HEK293 (cell line): ENCODE measurements around the gene AP3B1.
A peak's percentile ranks its signal among the peaks of the same experiment; 100 is the strongest.

Source experiments
- EGR2 ChIP-seq: fragments of 450-650 bp; formaldehyde crosslinking; IDR thresholded peaks from 2 replicates; pipeline ENCODE4 v1.5.1; 2016; ENCODE audit warnings: low read depth, missing biosample characterization, missing genetic modification characterization
- FEZF1 ChIP-seq: fragments of 450-650 bp; formaldehyde crosslinking; IDR thresholded peaks from 2 replicates; pipeline ENCODE4 v1.5.1; 2016; ENCODE audit warnings: missing biosample characterization, missing genetic modification characterization
- HOXA7 ChIP-seq: sonication (generic); formaldehyde crosslinking; IDR thresholded peaks from 2 replicates; pipeline ENCODE4 v1.8.1; 2022; ENCODE audit warnings: missing genetic modification reagents, borderline replicate concordance
- HOXC10 ChIP-seq: sonication (generic); formaldehyde crosslinking; IDR thresholded peaks from 2 replicates; pipeline ENCODE4 v1.8.1; 2023; ENCODE audit warnings: mild to moderate bottlenecking, missing genetic modification reagents
- KLF1 ChIP-seq: fragments of 450-650 bp; formaldehyde crosslinking; IDR thresholded peaks from 2 replicates; pipeline ENCODE4 v1.5.1; 2016; ENCODE audit warnings: missing biosample characterization, missing genetic modification characterization
- KLF8 ChIP-seq: fragments of 450-650 bp; formaldehyde crosslinking; IDR thresholded peaks from 2 replicates; pipeline ENCODE4 v1.5.1; 2016; ENCODE audit warnings: missing biosample characterization, missing genetic modification characterization
- MZF1 ChIP-seq: fragments of 450-650 bp; formaldehyde crosslinking; IDR thresholded peaks from 2 replicates; pipeline ENCODE4 v1.5.1; 2017; ENCODE audit warnings: missing biosample characterization, missing genetic modification characterization, borderline replicate concordance
- SCRT2 ChIP-seq: fragments of 450-650 bp; formaldehyde crosslinking; IDR thresholded peaks from 2 replicates; pipeline ENCODE4 v1.5.1; 2016; ENCODE audit warnings: missing biosample characterization, missing genetic modification characterization
- YY2 ChIP-seq: fragments of 450-650 bp; formaldehyde crosslinking; IDR thresholded peaks from 2 replicates; pipeline ENCODE4 v1.5.1; 2016; ENCODE audit warnings: missing biosample characterization, missing genetic modification characterization
- ZBTB20 ChIP-seq: fragments of 450-650 bp; formaldehyde crosslinking; IDR thresholded peaks from 2 replicates; pipeline ENCODE4 v1.5.1; 2016; ENCODE audit warnings: missing biosample characterization, missing genetic modification characterization
- ZBTB7A ChIP-seq: fragments of 450-650 bp; formaldehyde crosslinking; IDR thresholded peaks from 2 replicates; pipeline ENCODE4 v1.5.1; 2016; ENCODE audit warnings: low read depth, missing biosample characterization, missing genetic modification characterization
- ZBTB8A ChIP-seq: fragments of 450-650 bp; formaldehyde crosslinking; IDR thresholded peaks from 2 replicates; pipeline ENCODE4 v1.5.1; 2016; ENCODE audit warnings: missing biosample characterization, missing genetic modification characterization
- ZFP3 ChIP-seq: fragments of 450-650 bp; formaldehyde crosslinking; IDR thresholded peaks from 2 replicates; pipeline ENCODE4 v1.5.1; 2016; ENCODE audit warnings: low read depth, missing biosample characterization, missing genetic modification characterization
- ZNF132 ChIP-seq: fragments of 450-650 bp; formaldehyde crosslinking; IDR thresholded peaks from 2 replicates; pipeline ENCODE4 v1.5.1; 2017; ENCODE audit warnings: missing biosample characterization, missing genetic modification characterization, borderline replicate concordance
- ZNF2 ChIP-seq: fragments of 450-650 bp; formaldehyde crosslinking; IDR thresholded peaks from 2 replicates; pipeline ENCODE4 v1.5.1; 2016; ENCODE audit warnings: missing biosample characterization, missing genetic modification characterization
- ZNF211 ChIP-seq: fragments of 450-650 bp; formaldehyde crosslinking; IDR thresholded peaks from 2 replicates; pipeline ENCODE4 v1.5.1; 2016; ENCODE audit warnings: low read depth, missing biosample characterization, missing genetic modification characterization
- ZNF221 ChIP-seq: fragments of 450-650 bp; formaldehyde crosslinking; IDR thresholded peaks from 2 replicates; pipeline ENCODE4 v1.5.1; 2017; ENCODE audit warnings: missing biosample characterization, missing genetic modification characterization, borderline replicate concordance
- ZNF223 ChIP-seq: fragments of 450-650 bp; formaldehyde crosslinking; IDR thresholded peaks from 2 replicates; pipeline ENCODE4 v1.5.1; 2016; ENCODE audit warnings: missing biosample characterization, missing genetic modification characterization
- ZNF248 ChIP-seq: fragments of 450-650 bp; formaldehyde crosslinking; IDR thresholded peaks from 2 replicates; pipeline ENCODE4 v1.5.1; 2017; ENCODE audit warnings: missing biosample characterization, missing genetic modification characterization
- ZNF266 ChIP-seq: fragments of 450-650 bp; formaldehyde crosslinking; IDR thresholded peaks from 2 replicates; pipeline ENCODE4 v1.5.1; 2016; ENCODE audit warnings: missing biosample characterization, missing genetic modification characterization, low read depth
- ZNF302 ChIP-seq: fragments of 450-650 bp; formaldehyde crosslinking; IDR thresholded peaks from 2 replicates; pipeline ENCODE4 v1.5.1; 2016; ENCODE audit warnings: missing biosample characterization, missing genetic modification characterization, low read depth
- ZNF350 ChIP-seq: fragments of 450-650 bp; formaldehyde crosslinking; IDR thresholded peaks from 2 replicates; pipeline ENCODE4 v1.5.0; 2017; ENCODE audit warnings: missing biosample characterization, mild to moderate bottlenecking, missing genetic modification characterization
- ZNF394 ChIP-seq: fragments of 450-650 bp; formaldehyde crosslinking; IDR thresholded peaks from 2 replicates; pipeline ENCODE4 v1.5.1; 2016; ENCODE audit warnings: missing biosample characterization, missing genetic modification characterization, mild to moderate bottlenecking, moderate library complexity, borderline replicate concordance
- ZNF404 ChIP-seq: fragments of 450-650 bp; formaldehyde crosslinking; IDR thresholded peaks from 2 replicates; pipeline ENCODE4 v1.5.1; 2017; ENCODE audit warnings: missing biosample characterization, missing genetic modification characterization
- ZNF473 ChIP-seq: fragments of 450-650 bp; formaldehyde crosslinking; IDR thresholded peaks from 2 replicates; pipeline ENCODE4 v1.5.1; 2017; ENCODE audit warnings: missing biosample characterization, missing genetic modification characterization
- ZNF514 ChIP-seq: fragments of 450-650 bp; formaldehyde crosslinking; IDR thresholded peaks from 2 replicates; pipeline ENCODE4 v1.5.1; 2016; ENCODE audit warnings: missing biosample characterization, missing genetic modification characterization
- ZNF549 ChIP-seq: fragments of 450-650 bp; IDR thresholded peaks from 2 replicates; pipeline ENCODE4 v1.5.1; 2018; ENCODE audit warnings: missing biosample characterization, missing genetic modification characterization, mild to moderate bottlenecking, inconsistent platforms, moderate library complexity
- ZNF561 ChIP-seq: fragments of 450-650 bp; IDR thresholded peaks from 2 replicates; pipeline ENCODE4 v1.5.1; 2018; ENCODE audit warnings: missing biosample characterization, missing genetic modification characterization, borderline replicate concordance
- ZNF624 ChIP-seq: fragments of 450-650 bp; formaldehyde crosslinking; IDR thresholded peaks from 2 replicates; pipeline ENCODE4 v1.5.1; 2017; ENCODE audit warnings: missing biosample characterization, missing genetic modification characterization
- ZNF654 ChIP-seq: fragments of 450-650 bp; formaldehyde crosslinking; IDR thresholded peaks from 2 replicates; pipeline ENCODE4 v1.5.1; 2016; ENCODE audit warnings: low read depth, missing biosample characterization, missing genetic modification characterization
- ZNF660 ChIP-seq: fragments of 450-650 bp; IDR thresholded peaks from 2 replicates; pipeline ENCODE4 v1.5.1; 2018; ENCODE audit warnings: missing biosample characterization, mild to moderate bottlenecking, missing genetic modification characterization
- TF ChIP-seq, protein P1 (sequence below): fragments of 450-650 bp; formaldehyde crosslinking; IDR thresholded peaks from 2 replicates; pipeline ENCODE4 v1.5.1; 2016; ENCODE audit warnings: missing biosample characterization, missing genetic modification characterization
- TF ChIP-seq, protein P2 (sequence below): fragments of 450-650 bp; formaldehyde crosslinking; IDR thresholded peaks from 2 replicates; pipeline ENCODE4 v1.5.1; 2016; ENCODE audit warnings: missing biosample characterization, missing genetic modification characterization, borderline replicate concordance
- TF ChIP-seq, protein P3 (sequence below): fragments of 450-650 bp; formaldehyde crosslinking; IDR thresholded peaks from 2 replicates; pipeline ENCODE4 v1.5.1; 2016; ENCODE audit warnings: missing biosample characterization, missing genetic modification characterization
- TF ChIP-seq, protein P4 (sequence below): fragments of 450-650 bp; formaldehyde crosslinking; IDR thresholded peaks from 2 replicates; pipeline ENCODE4 v1.5.1; 2016; ENCODE audit warnings: missing biosample characterization, missing genetic modification characterization

The AP3B1 gene

DNA sequence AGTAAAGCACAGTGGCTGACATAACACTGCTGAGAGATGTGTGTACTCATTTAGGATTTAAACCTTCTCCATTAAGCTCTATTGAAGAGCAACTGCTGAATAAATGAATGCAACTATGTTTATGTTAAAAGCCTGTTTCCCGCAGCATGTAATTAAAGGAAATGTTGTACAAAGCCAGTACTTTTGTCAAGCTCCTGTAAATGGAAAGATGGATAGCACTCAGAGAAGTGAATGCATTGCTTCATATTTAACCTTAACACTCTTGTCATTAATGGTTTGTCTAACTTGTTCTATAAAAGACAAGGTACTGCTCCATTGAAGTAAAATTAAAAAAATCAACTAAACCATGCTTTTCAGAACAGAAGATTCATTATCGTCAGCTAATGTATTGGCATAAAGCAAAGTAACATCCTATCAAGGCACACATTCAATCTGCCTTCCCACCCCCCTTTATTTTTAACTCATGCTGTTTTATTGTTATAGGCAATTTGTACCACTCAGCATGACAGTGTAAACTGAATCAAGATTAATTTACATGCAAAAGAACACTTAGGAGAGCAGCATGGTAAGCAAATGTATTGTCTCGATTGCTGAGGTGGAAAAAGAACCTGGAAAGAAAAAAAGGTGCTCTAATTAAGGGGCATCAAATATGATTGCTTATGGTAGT lies 277.5 kb downstream of the AP3B1 start (continued):
- TF ChIP-seq ZNF221 (tag by site-specific recombination) (no peak), ZBTB8A (tag by site-specific recombination) (peak; percentile 65), ZNF132 (no peak), ZNF394 (tag by site-specific recombination) (no peak; the same call in 1 of the 2 replicates), ZNF302 (no peak), ZBTB7A (no peak), ZNF404 (no peak), SCRT2 (tag by site-specific recombination) (no peak), HOXC10 (no peak), ZNF473 (tag by site-specific recombination) (no peak), ZNF624 (tag by site-specific recombination) (no peak), ZNF654 (tag by site-specific recombination) (no peak), ZNF350 (tag by site-specific recombination) (no peak), ZNF248 (tag by site-specific recombination) (no peak), KLF1 (tag by site-specific recombination) (no peak), ZNF660 (tag by site-specific recombination) (no peak), ZFP3 (tag by site-specific recombination) (no peak), ZNF561 (tag by site-specific recombination) (no peak), HOXA7 (no peak), YY2 (tag by site-specific recombination) (no peak), ZNF223 (tag by site-specific recombination) (no peak), ZNF549 (no peak), ZNF211 (tag by site-specific recombination) (no peak), ZNF2 (tag by site-specific recombination) (peak; percentile 37; the same call in 1 of the 2 replicates), EGR2 (tag by site-specific recombination) (no peak), FEZF1 (peak; percentile 88), KLF8 (tag by site-specific recombination) (peak; percentile 55; the same call in 1 of the 2 replicates), ZNF266 (no peak), MZF1 (tag by site-specific recombination) (no peak), ZNF514 (tag by site-specific recombination) (no peak), ZBTB20 (tag by site-specific recombination) (no peak)
- TF ChIP-seq, protein P1, sequence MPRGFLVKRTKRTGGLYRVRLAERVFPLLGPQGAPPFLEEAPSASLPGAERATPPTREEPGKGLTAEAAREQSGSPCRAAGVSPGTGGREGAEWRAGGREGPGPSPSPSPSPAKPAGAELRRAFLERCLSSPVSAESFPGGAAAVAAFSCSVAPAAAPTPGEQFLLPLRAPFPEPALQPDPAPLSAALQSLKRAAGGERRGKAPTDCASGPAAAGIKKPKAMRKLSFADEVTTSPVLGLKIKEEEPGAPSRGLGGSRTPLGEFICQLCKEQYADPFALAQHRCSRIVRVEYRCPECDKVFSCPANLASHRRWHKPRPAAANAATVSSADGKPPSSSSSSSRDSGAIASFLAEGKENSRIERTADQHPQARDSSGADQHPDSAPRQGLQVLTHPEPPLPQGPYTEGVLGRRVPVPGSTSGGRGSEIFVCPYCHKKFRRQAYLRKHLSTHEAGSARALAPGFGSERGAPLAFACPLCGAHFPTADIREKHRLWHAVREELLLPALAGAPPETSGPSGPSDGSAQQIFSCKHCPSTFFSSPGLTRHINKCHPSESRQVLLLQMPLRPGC, result peak; percentile 69; the same call in 1 of the 2 replicates
- TF ChIP-seq, protein P2, sequence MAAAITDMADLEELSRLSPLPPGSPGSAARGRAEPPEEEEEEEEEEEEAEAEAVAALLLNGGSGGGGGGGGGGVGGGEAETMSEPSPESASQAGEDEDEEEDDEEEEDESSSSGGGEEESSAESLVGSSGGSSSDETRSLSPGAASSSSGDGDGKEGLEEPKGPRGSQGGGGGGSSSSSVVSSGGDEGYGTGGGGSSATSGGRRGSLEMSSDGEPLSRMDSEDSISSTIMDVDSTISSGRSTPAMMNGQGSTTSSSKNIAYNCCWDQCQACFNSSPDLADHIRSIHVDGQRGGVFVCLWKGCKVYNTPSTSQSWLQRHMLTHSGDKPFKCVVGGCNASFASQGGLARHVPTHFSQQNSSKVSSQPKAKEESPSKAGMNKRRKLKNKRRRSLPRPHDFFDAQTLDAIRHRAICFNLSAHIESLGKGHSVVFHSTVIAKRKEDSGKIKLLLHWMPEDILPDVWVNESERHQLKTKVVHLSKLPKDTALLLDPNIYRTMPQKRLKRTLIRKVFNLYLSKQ (tag by site-specific recombination), result no peak
- TF ChIP-seq, protein P3, sequence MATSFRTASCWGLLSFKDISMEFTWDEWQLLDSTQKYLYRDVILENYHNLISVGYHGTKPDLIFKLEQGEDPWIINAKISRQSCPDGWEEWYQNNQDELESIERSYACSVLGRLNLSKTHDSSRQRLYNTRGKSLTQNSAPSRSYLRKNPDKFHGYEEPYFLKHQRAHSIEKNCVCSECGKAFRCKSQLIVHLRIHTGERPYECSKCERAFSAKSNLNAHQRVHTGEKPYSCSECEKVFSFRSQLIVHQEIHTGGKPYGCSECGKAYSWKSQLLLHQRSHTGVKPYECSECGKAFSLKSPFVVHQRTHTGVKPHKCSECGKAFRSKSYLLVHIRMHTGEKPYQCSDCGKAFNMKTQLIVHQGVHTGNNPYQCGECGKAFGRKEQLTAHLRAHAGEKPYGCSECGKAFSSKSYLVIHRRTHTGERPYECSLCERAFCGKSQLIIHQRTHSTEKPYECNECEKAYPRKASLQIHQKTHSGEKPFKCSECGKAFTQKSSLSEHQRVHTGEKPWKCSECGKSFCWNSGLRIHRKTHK (tag by site-specific recombination), result no peak
- TF ChIP-seq, protein P4, sequence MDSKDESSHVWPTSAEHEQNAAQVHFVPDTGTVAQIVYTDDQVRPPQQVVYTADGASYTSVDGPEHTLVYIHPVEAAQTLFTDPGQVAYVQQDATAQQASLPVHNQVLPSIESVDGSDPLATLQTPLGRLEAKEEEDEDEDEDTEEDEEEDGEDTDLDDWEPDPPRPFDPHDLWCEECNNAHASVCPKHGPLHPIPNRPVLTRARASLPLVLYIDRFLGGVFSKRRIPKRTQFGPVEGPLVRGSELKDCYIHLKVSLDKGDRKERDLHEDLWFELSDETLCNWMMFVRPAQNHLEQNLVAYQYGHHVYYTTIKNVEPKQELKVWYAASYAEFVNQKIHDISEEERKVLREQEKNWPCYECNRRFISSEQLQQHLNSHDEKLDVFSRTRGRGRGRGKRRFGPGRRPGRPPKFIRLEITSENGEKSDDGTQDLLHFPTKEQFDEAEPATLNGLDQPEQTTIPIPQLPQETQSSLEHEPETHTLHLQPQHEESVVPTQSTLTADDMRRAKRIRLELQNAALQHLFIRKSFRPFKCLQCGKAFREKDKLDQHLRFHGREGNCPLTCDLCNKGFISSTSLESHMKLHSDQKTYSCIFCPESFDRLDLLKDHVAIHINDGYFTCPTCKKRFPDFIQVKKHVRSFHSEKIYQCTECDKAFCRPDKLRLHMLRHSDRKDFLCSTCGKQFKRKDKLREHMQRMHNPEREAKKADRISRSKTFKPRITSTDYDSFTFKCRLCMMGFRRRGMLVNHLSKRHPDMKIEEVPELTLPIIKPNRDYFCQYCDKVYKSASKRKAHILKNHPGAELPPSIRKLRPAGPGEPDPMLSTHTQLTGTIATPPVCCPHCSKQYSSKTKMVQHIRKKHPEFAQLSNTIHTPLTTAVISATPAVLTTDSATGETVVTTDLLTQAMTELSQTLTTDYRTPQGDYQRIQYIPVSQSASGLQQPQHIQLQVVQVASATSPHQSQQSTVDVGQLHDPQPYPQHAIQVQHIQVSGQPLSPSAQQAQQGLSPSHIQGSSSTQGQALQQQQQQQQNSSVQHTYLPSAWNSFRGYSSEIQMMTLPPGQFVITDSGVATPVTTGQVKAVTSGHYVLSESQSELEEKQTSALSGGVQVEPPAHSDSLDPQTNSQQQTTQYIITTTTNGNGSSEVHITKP (tag by site-specific recombination), result no peak
